ENCODE results near the gene SORCS2. TPM values are rescaled to one million over a fixed set of nuclear protein-coding genes. Genes with fewer than 3 reads are reported as not detected.

Gene SORCS2
- total RNA-seq, 1 donor from 2014 or later, result 29.5 TPM

- H3K4me3 Mint-ChIP-seq (ENCODE audit: unreplicated experiment), result no peak overlapping the region
Observed at GRCh38 chr4:7661066-7661748, 468.9 kb downstream of the SORCS2 start.

GRCh38 chr4:7661846-7662506 lies 469.6 kb downstream of the SORCS2 start:
- Mint-ChIP-seq H3K4me1 (ENCODE audit: low read depth, unreplicated experiment) (no peaks in the 10 kb centered on the region), H3K4me3 (ENCODE audit: unreplicated experiment) (no peak overlapping the region), H3K36me3 (ENCODE audit: unreplicated experiment) (peaks cover 10% of the 10 kb centered on the region), H3K27ac (ENCODE audit: unreplicated experiment) (no peak overlapping the region), H3K9me3 (ENCODE audit: unreplicated experiment) (peaks cover 5% of the 10 kb centered on the region), H3K27me3 (ENCODE audit: unreplicated experiment) (peaks cover 2% of the 10 kb centered on the region)
- no peak for TF ChIP-seq CTCF (IDR thresholded peaks at IDR 0.05; ENCODE audit: partially characterized antibody, unreplicated experiment)
- peak; percentile 5 for DNase-seq

More at GRCh38 chr4:7661066-7661748, 468.9 kb downstream of the SORCS2 start:
- Mint-ChIP-seq H3K27me3 (ENCODE audit: unreplicated experiment) (peaks cover 2% of the 10 kb centered on the region), H3K4me1 (ENCODE audit: low read depth, unreplicated experiment) (no peaks in the 10 kb centered on the region), H3K36me3 (ENCODE audit: unreplicated experiment) (peaks cover 6% of the 10 kb centered on the region), H3K27ac (ENCODE audit: unreplicated experiment) (no peak overlapping the region), H3K9me3 (ENCODE audit: unreplicated experiment) (peaks cover 5% of the 10 kb centered on the region)
- DNase-seq, result peak; percentile 12
- TF ChIP-seq CTCF (IDR thresholded peaks at IDR 0.05; ENCODE audit: partially characterized antibody, unreplicated experiment), result no peak

- H3K27ac Mint-ChIP-seq (ENCODE audit: unreplicated experiment), result no peak overlapping the region
- TF ChIP-seq CTCF (IDR thresholded peaks at IDR 0.05; ENCODE audit: partially characterized antibody, unreplicated experiment), result no peak
- H3K27me3 Mint-ChIP-seq (ENCODE audit: unreplicated experiment), result peaks cover 2% of the 10 kb centered on the region
- no peak for DNase-seq
- H3K36me3 Mint-ChIP-seq (ENCODE audit: unreplicated experiment), result peaks cover 15% of the 10 kb centered on the region
- no peaks in the 10 kb centered on the region for H3K4me1 Mint-ChIP-seq (ENCODE audit: low read depth, unreplicated experiment)
- peaks cover 5% of the 10 kb centered on the region for H3K9me3 Mint-ChIP-seq (ENCODE audit: unreplicated experiment)
- H3K4me3 Mint-ChIP-seq (ENCODE audit: unreplicated experiment), result no peak overlapping the region
Observed at GRCh38 chr4:7662507-7662846, 470.1 kb downstream of the SORCS2 start.

- TF ChIP-seq CTCF (IDR thresholded peaks at IDR 0.05; ENCODE audit: partially characterized antibody, unreplicated experiment), result no peak
- peak; percentile 10 for DNase-seq
- no peaks in the 10 kb centered on the region for H3K4me1 Mint-ChIP-seq (ENCODE audit: low read depth, unreplicated experiment)
- H3K9me3 Mint-ChIP-seq (ENCODE audit: unreplicated experiment), result peaks cover 5% of the 10 kb centered on the region
- H3K27ac Mint-ChIP-seq (ENCODE audit: unreplicated experiment), result no peak overlapping the region
- peaks cover 2% of the 10 kb centered on the region for H3K27me3 Mint-ChIP-seq (ENCODE audit: unreplicated experiment)
- peaks cover 20% of the 10 kb centered on the region for H3K36me3 Mint-ChIP-seq (ENCODE audit: unreplicated experiment)
- peak overlapping the region; percentile 22 for H3K4me3 Mint-ChIP-seq (ENCODE audit: unreplicated experiment)
Observed at GRCh38 chr4:7663075-7663541, 470.8 kb downstream of the SORCS2 start.

- no peak for TF ChIP-seq CTCF (IDR thresholded peaks at IDR 0.05; ENCODE audit: partially characterized antibody, unreplicated experiment)
- H3K36me3 Mint-ChIP-seq (ENCODE audit: unreplicated experiment), result peaks cover 21% of the 10 kb centered on the region
- H3K4me1 Mint-ChIP-seq (ENCODE audit: low read depth, unreplicated experiment), result no peaks in the 10 kb centered on the region
- no peak overlapping the region for H3K27ac Mint-ChIP-seq (ENCODE audit: unreplicated experiment)
- H3K4me3 Mint-ChIP-seq (ENCODE audit: unreplicated experiment), result no peak overlapping the region
- peaks cover 2% of the 10 kb centered on the region for H3K27me3 Mint-ChIP-seq (ENCODE audit: unreplicated experiment)
- H3K9me3 Mint-ChIP-seq (ENCODE audit: unreplicated experiment), result peaks cover 5% of the 10 kb centered on the region
- peak; percentile 10 for DNase-seq
Observed at GRCh38 chr4:7664106-7664505, 471.8 kb downstream of the SORCS2 start.
